HG02981 (cell line): ENCODE measurements around the gene CPSF4.

ENCODE experiments used
- ATAC-seq: cut with Tn5 transposase; IDR thresholded peaks from one replicate; pipeline ENCODE4 v1.9.1; 2021; ENCODE audit warnings: mild to moderate bottlenecking, moderate library complexity; ENCODE audit not compliant: unreplicated experiment

The CPSF4 gene

DNA sequence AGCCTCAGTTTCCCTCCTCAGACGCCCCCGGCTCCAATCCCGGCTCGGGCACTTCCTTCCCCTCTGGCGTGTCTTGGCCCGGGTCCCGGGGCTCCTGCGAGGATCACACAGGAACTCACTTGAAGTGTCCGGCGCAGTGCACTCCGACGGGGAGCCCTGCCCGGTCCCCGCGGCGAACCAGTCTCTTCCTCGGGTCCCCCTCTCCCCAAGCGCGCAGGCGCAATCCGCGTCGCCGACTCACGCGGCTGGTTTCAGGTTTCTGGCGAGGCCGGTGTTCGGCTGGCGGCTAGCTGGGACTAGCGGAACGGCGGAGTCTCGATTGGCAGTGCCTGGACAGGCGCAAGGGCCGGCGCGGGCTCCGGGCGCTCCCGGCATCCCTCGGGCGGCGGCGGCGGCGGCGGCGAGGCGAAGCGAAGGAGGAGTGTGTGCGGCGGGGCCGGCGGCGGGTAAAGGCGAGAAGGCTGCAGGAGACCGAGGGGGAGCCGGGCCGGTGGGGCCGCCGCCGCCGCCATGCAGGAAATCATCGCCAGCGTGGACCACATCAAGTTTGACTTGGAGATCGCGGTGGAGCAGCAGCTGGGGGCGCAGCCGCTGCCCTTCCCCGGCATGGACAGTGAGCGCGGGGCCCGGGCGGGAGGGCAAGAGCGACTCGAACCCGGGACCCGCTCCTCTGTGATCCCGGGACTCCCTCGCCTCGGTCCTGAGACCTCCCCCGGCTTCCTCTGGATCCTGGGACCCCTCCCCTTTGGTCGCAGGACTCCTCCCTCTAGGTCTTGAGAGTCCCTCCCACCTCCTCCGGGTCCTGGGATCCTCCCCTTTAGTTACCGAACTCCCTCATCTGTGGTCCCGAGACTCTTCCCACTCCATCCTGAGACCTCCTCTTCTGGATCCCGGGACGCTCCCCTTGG lies at the start of gene CPSF4, which contains the start of gene PTCD1:
CPSF4 (plus strand) TSS at position 371 of the 908 bp plus-strand sequence; CDS start at position 511, 140 bp downstream.
PTCD1 (minus strand) TSS at position 226 of the 908 bp plus-strand sequence. CDS start 3,556 bp downstream, outside the sequence.
- ATAC-seq, result peak; percentile 93

DNA sequence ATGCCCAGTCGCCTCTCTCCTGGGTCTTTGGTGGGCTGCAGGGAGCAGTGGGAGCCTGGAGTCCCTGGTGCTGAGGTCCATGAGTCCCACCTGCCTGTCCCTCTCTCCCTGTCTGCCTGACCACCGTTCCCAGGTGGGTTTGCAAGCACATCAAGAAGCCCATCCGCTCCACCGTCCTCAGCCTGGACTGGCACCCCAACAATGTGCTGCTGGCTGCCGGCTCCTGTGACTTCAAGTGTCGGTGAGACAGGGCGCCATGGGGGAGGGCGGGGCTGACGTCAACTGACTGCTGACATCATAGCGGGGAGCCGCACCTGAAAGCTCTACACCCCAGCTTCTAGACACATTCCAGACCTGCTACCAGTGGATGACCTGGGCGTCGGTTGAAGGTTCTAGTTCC lies 49.0 kb upstream of the CPSF4 start:
- no peak for ATAC-seq

DNA sequence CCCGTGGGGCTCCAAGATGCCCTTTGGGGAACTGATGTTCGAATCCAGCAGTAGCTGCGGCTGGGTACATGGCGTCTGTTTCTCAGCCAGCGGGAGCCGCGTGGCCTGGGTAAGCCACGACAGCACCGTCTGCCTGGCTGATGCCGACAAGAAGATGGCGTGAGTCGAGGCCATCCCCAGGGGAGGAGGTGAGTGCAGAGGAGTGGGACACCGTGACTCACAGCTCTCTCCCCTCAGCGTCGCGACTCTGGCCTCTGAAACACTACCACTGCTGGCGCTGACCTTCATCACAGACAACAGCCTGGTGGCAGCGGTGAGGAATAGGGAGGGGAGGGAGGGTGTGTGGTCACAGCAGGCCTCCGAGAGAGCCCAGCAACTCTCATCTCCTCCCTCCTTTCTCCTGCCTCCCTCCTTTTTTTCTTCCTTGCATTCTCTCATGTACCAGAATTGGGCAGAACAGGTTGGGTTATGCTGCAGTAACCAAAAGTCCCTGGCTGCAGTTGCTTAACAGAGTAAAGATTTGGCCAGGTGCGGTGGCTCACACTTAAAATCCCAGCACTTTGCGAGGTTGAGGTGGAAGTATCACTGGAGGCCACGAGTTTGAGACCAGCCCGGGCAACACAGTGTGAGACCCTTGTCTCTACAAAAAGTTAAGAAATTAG lies 47.7 kb upstream of the CPSF4 start:
- ATAC-seq, result no peak

DNA sequence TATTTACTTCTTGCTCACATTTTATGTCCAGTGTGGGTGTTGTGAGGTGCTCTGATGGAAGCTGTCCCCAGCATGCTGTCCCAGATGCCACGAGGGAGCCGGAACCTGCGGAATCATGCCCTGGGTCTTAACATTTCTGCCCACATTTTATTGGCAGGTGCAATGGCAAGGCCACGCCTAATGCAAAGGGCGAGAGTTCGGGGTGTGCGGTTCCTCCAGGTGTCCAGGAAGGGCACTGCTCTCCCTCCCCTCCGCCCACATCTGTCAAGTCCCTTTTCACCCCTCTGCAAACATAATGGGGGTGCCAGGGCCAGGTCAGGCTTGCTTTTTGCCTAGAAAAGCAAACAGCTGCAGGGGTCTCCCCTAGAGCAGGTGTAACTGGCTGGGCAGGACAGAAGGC lies 46.7 kb upstream of the CPSF4 start:
- no peak for ATAC-seq

DNA sequence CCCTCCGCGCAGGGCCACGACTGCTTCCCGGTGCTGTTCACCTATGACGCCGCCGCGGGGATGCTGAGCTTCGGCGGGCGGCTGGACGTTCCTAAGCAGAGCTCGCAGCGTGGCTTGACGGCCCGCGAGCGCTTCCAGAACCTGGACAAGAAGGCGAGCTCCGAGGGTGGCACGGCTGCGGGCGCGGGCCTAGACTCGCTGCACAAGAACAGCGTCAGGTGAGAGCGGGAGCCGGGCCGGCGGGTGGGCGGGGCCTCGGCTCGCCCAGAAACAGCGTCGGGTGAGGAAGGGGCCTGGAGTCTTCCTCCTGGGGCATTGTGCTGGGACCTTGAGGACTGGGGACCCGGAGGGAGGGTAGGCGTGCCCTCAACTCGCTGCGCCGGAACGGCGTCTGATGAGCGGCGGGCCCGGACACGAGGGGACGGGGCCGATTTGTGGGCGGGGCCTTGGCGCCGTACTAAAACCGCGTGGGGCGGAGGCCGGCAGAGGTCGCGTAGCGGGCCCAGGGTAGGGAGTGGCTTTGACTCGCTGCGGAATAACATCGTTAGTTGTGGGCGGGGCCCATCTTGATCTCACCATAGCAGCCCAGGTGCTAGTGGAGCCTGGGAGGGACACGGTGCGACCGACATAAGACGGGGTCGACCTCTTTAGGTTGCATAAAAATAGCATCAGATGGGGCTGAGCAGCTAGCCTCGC lies 45.9 kb upstream of the CPSF4 start:
- ATAC-seq, result peak; percentile 67

DNA sequence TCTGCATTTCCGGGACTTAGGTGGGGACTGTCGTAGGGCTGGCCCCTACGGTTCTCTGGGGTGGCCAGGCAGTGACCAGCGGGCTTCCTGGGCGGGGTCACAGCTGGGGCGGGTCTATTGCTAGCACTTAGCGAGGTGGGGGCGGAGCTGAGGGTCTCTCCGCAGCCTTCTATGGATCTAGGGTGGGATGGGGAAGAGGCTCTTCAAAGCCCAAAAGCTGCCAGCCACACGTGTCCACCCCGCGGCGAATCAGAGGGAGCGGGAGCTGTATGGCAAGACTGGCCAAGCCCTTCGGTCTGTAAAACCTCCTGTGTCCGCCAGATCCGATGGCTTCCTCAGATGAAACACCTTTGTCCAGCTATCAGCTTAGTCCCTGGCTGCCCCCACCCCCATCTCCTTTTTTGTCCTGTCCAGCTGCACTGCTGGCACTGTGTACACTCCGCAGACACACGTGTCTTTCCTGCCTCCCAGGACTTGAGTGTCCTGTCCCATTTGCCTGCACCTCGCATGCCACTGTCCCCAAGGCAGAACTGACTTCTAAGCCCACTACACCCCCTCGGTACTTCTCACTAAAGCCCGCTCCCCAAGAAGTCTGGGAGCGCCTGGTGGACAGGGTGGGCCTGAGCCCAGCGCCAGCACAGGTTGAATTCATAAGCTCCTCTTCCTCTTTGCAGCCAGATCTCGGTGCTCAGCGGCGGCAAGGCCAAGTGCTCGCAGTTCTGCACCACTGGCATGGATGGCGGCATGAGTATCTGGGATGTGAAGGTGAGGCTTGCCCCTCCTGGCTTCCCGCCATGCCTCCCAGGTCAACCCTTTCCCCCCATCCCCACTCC lies 45.2 kb upstream of the CPSF4 start:
- ATAC-seq, result peak; percentile 10

DNA sequence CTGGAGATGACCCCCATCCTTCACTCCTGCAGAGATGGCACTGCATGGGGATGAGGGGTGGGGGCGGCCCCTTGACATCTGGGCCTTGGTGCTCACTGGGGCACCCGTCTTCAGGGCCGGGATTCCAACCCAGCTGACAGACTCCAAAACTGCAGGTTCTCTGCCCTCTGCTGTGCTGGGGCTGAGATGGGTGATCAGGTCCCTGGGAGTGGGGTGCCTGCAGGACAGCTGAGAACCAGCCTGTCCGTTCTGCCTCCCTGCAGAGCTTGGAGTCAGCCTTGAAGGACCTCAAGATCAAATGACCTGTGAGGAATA lies 44.6 kb upstream of the CPSF4 start:
- ATAC-seq, result no peak

DNA sequence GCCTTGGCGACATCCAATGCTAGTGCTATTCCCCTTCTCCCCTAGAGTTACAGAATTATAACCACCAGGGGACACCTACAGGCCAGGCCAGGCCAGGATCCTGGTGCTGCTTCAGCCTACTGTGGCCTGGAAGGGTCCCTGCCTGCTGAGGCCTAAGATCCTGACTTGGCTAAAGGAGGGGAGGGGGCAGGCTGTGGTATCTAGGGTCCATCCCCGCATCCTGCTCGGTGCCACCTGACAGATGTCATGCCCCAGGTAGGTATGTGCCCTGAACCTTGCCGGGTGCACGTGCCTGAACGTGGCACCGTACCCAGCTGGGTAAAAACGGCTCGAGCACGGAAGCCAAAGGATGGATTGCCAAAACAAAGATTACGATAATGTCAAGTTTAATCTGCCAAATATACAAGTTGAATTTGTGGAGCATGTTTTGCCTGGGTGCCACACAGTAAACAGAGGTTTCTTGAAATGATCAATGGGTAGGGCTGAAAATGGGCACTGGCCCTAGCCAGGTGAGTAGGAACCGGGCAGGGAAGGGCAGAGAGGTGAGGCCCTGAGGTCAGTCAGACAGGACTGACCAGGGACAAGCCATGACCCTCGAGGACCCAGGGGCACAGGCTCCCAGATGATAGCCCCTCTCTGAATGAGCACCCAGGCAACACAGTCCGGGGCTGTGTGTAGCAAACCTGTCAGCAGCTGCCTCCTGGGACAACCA lies 43.0 kb upstream of the CPSF4 start:
- no peak for ATAC-seq

DNA sequence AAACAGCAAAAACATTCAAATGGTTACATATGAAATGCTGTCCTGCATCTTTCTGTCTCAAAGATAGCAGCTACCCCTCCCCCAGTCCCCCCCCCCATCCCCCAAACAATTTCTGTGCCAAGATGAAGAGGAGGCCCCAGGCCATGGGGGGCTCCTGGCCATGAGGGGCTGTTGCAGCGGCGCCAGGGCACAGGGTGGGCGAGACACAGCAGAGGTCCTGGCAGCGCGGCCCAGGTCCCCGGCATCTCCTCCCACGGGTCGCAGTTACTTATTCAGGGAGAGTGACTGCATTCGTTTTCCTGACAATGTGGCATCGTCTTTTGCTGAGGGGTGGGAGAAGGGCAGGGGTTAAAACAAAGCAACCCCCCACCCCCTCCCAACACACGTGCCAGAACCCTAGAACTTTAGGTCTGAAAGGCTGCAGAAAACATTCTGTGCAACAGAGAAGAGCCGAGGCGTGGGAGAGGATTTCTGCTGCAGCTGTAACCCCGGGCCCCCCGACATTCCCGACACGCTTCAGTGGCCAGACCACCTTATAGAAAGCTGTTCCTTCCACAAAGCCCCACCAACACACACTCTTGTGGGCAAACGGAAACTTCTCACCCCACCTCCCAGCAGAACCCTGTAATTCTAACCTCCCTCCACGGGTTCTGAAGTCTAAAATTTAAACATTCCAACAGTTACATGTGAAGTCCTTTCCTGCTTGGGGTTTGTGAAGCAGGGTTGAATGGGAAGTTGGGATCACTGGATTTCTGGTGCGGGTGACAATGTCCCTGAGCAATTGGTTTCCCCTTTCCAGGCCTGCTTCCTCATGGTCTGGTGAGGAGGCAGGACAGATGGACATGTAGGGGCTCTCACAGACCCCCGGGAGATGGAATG lies 42.1 kb upstream of the CPSF4 start:
- no peak for ATAC-seq

DNA sequence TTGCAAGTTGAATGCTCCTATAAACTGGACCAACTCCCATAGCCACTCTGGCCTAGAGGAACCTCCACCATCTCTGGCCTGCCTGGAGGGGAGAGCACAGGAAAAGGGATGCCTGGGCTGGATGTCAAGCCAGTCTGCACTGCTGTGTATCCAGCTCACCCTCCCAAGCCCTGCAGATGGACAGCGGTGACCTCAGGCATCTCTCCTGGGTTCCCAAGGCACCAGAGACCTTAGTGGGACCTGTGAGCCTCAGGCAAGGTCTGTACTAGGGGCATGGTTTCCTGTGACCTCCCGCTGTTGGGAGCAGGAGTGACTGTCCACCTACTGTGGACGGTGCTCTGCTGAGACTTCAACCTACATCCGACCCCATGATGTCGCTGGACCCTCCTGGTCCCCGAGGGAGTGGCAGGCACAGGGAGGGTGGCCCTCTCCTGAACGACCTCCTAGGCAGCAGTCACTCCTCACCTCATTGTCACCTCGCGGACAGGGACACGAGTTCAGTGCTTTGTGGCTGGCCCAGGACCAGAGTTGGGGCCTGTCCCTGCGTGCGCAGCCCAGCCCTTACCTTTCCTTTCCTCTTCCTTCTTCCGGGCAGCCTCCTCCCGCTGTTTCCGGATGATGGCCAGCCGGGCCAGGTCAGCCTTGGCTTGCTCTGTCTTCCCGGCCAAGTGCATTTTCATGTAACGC lies 41.3 kb upstream of the CPSF4 start:
- no peak for ATAC-seq

DNA sequence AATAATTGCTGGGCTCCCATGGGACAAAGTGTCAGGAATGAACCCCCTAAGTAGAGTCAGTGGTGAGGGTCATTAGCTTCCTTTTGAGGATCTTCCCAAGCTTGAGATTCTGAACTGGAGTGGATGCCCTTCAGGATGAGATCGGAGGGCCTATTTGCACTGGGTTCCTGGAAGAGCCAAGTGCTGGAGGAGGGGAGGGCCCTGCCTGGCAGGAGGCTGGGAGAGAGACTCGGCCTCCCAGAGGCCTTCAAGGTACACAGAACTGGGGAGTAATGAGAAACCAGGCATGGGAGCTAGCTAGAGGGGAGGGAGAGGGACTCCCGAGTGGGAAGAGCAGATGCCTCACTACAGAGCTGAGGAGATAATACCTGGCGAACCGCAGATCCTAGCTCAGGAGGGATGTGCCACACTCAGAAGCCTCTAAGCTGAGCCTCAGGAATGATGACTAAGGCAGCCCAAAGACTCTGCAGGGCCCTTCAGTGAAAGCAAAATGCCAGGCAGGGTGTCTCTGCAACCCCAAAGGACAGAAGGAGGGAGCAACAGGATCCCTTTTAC lies 39.8 kb upstream of the CPSF4 start:
- no peak for ATAC-seq

DNA sequence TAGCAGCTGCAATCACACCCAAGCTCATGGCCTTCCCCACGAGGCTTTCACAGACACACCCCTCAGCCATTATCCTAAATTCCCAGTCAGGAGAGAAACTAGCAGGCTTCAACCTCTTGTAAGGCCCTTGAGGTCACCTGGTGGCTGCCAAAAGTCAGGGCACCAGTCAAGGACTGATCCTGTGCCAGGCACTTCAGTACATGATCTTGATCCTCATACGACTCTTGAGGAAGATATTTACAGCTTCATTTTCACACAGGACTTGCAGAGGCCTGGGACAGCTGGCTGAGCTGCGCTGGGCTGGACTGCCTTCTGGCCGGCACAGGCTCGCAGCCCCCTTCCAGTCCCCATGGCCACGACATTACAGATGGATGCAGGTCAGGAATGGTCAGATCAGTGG lies 39.1 kb upstream of the CPSF4 start:
- no peak for ATAC-seq

DNA sequence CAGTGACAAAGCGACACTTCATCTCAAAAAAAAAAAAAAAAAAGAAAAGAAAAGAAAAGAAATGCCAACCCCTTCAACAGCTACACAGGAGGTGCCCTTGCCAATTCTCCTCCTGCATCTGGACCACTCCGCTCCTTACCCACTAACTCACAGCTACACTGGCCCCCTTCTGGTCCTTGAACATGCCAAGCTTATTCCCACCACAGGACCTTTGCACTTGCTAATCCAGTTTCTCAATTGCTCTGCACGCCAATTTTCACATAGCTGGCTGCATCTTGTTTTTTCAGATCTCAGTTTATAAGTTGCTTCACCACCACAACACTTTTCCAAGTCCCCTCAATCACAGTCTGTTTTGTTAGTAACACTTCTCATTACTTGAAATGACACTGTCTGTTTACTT lies 35.9 kb upstream of the CPSF4 start:
- no peak for ATAC-seq

DNA sequence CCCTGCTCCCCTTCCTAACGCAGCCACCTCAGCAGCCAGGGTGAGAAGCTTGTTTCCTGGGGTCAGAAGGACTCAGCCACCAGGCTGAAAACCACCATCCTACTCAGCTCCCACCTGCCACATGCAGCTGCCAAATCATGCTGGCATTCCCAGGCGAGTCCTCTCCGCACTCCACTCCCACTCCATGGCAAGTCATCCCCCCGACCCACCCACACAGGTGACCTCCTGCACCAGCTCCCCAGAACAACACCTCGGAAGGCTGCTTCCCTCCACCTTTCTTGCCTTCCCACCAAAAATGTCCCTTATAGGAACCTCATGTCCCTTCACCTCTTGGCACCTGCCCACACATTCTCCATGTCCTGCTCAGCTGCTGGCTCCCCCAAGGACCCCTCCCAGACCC lies 35.0 kb upstream of the CPSF4 start:
- no peak for ATAC-seq

DNA sequence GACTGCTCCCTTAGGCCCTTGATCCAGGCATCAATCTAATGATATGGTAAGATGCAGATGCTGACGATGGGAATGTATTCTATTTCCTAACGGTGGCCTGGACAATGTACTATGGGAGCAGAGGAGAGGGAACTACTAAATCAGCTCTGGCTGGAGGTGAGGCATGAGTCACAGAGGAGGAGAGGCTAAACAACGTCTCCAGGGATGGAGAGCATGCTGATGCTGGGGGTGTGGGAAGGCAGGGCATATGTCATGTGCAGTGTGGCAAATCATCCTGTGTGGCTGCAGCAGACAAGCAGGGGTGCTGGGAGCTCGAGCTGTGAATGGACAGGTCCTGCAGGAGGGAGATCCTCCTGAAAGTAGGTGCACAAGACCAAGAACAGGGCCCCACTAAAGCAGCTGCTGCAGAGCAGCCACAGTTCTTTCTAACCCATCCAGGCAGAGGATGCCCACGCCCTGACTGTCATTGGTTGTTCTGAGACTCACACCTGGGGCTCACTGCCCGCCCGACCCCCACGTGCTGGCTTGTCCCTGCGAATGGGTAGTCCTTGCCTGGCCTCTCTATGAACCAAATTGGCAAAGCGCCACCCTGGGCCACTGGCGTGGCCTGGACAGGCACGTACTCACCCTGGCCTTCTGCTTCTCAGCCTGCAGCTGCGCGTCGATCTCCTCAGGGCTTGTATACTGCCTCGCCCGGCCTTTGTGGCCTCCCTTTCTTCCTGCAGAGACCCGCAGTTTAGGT lies 34.3 kb upstream of the CPSF4 start:
- no peak for ATAC-seq

DNA sequence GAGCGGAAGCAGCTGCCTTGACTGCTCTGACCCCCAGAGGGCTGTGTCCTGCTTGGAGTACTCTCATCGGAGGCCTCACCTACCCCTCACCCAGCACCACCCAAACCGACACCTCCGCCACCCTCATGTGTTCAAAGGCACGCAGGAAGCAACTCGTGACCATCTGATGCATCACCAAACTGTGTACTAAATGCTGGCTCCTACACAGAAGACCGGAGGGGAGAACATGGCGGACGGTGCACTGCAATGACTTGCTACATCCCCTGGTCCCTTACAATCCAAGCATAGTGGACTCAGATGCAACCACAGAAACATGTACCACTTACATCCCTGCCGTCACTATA lies 33.8 kb upstream of the CPSF4 start:
- no peak for ATAC-seq

DNA sequence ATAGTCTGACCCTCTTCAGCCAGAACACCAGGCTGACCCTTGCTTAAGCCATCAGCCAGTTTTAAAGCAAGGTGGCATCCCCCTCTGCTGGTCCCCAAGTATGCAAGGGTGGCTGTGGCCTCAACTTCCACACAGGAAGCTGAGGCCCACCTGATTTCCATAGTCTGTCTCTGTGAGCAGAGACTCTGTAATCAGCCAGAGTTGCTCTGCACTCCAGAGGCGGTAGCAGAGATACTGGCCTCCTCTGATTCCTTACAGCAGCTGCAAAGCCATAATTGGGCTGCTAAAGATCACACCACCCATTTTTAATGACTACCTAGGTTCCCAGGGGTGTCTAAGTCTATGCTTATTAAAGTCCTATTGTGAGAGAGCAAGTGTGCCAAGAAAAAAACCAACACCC lies 32.2 kb upstream of the CPSF4 start:
- no peak for ATAC-seq

DNA sequence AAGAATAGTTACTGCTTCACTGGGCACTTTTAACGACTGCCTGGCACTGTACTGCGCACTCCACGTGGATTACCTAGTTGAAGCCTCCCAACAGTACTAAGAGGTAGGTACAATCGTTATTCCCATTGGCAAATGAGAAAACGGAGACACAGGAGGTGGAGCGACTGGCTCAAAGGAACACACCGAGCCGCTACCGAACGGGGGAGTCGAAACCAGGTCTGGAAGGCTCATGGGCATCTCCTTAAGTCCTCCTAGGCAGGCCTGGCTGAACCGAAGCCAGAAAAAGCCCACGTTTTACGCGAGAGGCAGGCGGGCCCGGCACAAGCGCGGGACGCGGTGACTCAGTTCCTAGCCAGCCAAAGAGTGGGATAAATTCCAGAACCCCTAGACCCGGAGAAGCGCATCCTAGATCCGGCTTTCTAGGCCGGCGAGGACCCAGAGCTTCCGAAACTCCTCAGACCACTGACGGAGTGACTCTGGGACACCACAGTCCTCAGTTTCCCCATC lies 30.8 kb upstream of the CPSF4 start:
- ATAC-seq, result no peak
